HG03342 (cell line): ENCODE results near the gene SELENOF.

ENCODE experiments used
- ATAC-seq: cut with Tn5 transposase; IDR thresholded peaks from one replicate; pipeline ENCODE4 v1.9.1; 2021; ENCODE audit warnings: mild to moderate bottlenecking, moderate library complexity; ENCODE audit not compliant: unreplicated experiment

The SELENOF gene

DNA sequence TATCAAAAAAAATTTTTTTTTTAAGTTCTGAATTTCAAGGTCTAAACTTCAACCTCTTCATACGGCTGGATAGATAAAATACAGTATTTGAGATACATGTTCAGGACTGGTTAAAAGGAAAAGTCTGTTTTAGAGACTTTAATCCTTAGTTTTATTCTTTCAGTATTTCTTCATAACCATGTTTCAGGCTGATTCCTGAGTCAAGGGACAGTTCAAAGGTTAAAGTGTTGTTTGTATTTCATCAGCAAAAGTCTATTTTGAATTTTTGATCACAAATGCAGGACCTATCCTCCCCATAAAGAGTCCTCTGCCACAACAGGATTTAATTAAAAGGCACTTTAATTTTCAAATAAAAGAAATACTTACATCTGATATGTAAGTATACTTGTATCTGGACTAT is 53.5 kb downstream of the SELENOF start:
- ATAC-seq, result no peak

DNA sequence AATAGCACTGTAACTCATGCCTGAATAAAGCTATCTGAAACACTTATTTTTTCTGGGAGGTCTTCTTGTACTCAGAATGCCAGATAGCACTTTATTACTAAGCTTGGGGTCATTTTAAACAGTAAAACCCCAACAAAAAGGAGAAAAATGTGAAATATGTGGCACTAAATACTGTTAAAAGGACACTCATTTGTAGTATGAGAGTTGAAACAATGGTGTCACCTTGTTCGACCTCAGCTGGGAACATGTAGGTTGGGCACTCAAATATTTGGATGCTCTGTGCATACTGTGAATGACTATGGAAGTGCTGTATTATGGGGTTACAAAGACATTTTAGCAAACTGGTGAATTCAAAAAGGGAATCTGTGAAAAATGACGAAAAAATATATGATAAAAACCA is 53.9 kb downstream of the SELENOF start:
- ATAC-seq, result no peak

- no peak for ATAC-seq
Observed at GRCh38 chr1:86858524-86859261, 55.2 kb downstream of the SELENOF start.

GRCh38 chr1:86856196-86856595 is 57.7 kb downstream of the SELENOF start:
- no peak for ATAC-seq

DNA sequence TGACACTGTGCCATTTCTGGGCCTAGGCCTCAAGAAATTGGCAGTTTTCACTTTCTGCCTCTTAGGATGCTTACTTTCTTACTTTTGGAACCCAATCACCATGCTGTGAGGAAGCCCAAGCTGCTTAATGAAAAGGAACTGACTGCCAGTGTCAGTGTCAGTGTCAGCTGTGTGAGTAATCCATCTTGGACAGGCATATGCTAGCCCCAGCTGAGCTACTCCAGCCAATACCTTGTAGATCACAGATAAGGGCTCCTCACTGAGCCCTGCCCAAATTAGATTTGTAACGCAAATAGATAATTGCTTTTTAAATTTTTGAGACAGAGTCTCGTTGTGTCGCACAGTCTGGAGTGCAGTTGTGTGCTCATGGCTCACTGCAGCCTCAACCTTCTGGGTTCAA is 59.6 kb downstream of the SELENOF start:
- ATAC-seq, result no peak

- ATAC-seq, result no peak
Observed at GRCh38 chr1:86852782-86853408, 61.0 kb downstream of the SELENOF start.

DNA sequence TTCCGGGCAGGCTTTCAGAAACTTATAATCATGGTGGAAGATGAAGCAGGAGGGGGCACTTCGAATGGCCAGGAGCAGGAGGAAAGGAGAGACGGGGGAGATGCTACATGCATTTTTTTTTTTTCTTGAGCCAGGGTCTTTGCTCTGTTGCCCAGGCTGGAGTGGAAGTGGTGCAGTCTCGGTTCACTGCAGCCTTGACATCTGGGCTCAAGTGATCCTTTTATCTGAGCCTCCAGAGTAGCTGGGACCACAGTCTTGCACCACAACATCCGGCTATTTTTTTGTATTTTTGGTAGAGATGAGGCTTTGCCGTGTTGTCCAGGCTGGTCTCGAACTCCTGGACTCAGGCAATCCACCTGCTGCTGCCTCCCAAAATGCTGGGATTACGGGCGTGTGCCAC is 61.6 kb downstream of the SELENOF start:
- ATAC-seq, result no peak

GRCh38 chr1:86849756-86850155 is 64.2 kb downstream of the SELENOF start:
- no peak for ATAC-seq

- ATAC-seq, result no peak
Observed at GRCh38 chr1:86848654-86849053, 65.3 kb downstream of the SELENOF start.

GRCh38 chr1:86846164-86846647 is 67.7 kb downstream of the SELENOF start:
- no peak for ATAC-seq

- ATAC-seq, result no peak
Observed at GRCh38 chr1:86845514-86845913, 68.4 kb downstream of the SELENOF start.

GRCh38 chr1:86841116-86841515 is 72.8 kb downstream of the SELENOF start:
- ATAC-seq, result no peak

DNA sequence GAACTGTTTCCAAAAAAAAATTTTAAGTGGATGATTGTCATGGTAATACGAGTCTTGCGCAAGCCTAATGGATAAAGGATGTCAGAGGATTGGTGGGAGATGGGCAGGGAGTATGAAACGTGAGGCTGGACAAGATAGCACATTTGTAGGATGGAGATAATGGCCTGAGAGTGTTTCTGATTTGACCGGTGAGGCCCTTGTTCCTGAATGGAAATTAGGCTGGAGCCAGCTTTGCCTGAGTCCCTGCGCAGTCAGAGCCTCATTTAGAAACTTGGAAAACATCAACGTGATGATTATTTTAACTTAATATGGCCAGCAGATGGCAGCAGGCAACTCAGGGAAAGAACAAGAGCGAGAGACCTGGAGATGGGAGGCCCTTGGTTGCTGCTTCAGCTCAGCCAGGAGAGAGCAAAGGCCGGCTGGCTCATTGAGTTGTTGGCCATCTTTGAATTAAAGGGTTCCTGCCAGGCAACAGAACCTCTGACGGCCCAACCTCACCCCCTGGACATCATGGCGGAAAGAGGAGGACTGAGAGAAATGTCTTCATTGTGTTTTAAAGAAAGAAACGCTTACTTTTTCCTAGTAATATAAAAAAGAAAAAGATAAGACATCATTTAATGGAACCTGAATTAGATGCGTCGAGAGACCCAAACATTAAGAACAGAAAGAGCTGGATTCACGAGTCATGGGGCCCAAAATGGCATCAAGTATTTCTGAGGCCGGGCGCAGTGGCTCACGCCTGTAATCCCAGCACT is 80.3 kb downstream of the SELENOF start:
- peak; percentile 83 for ATAC-seq

- ATAC-seq, result no peak
Observed at GRCh38 chr1:86832433-86832832, 81.5 kb downstream of the SELENOF start.

DNA sequence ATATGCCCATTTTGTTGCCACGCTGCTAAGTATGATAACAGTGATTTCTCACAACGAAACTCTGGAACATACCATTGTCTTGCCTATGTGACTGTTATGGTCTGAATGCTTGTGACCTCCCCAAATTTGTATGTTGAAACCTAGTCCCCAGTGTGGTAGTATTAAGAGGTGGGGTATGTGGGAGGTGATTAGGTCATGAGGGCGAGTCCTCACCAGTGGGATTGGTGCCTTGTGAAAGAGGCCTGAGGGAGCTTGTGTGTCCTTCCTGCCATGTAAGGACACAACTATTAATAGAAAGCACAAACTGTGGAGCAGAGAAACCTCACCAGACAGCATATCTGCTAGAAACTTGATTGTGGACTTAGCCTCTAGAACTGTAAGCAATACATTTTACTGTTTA is 84.6 kb downstream of the SELENOF start:
- no peak for ATAC-seq

- ATAC-seq, result no peak
Observed at GRCh38 chr1:86828024-86828423, 85.9 kb downstream of the SELENOF start.

- no peak for ATAC-seq
Observed at GRCh38 chr1:86826856-86827255, 87.1 kb downstream of the SELENOF start.

- no peak for ATAC-seq
Observed at GRCh38 chr1:86825319-86825718, 88.6 kb downstream of the SELENOF start.

GRCh38 chr1:86823821-86824500 is 90.0 kb downstream of the SELENOF start:
- ATAC-seq, result no peak

- ATAC-seq, result no peak
Observed at GRCh38 chr1:86823386-86823785, 90.5 kb downstream of the SELENOF start.

DNA sequence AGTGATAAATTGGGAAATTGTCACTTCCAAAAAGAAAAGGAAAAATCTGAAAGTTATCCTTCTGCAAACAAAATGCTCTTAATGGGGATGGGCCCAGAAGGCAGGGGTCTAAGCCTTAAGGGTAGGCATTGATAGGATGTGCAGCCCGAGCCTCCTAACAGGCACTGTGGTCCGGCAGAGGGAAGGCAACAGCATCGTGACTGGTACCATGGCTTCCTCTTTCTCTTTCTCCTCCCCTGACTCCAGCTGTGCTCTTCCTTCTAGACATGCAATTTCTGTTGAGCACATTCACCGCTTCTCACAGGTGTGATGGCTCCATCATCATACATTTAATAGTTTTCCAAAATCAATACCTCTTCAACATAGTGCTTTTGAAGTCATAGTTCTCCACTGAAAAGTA is 91.5 kb downstream of the SELENOF start:
- no peak for ATAC-seq
